Osteoblast (primary cell): ENCODE data around the gene TMEM240. TPM values are rescaled to one million over a fixed set of nuclear protein-coding genes. Genes with fewer than 3 reads are reported as not detected.

Source experiments
- DNase-seq: peaks from one replicate; pipeline ENCODE4 v3.0.0; 2011; ENCODE audit warnings: low spot score, mixed read lengths; ENCODE audit not compliant: insufficient read length; ENCODE audit errors: missing footprints
- H2AFZ ChIP-seq: 2 replicates; pipeline ENCODE4 v1.6.0; 2011; ENCODE audit warnings: mild to moderate bottlenecking, low read length
- H3K27ac ChIP-seq: 2 replicates; pipeline ENCODE4 v1.5.1; 2011; ENCODE audit warnings: mild to moderate bottlenecking, low read depth, low read length, moderate library complexity
- H3K27me3 ChIP-seq: 2 replicates; pipeline ENCODE4 v1.6.0; 2012; ENCODE audit warnings: mild to moderate bottlenecking, control low read depth, inconsistent platforms, low read length, moderate library complexity; ENCODE audit not compliant: insufficient read depth
- H3K36me3 ChIP-seq: 2 replicates; pipeline ENCODE4 v1.5.1; 2011; ENCODE audit warnings: mild to moderate bottlenecking, low read length, control low read depth, moderate library complexity; ENCODE audit not compliant: insufficient read depth
- H3K4me1 ChIP-seq: 2 replicates; pipeline ENCODE4 v1.5.1; 2011; ENCODE audit warnings: mild to moderate bottlenecking, low read length, control low read depth, moderate library complexity; ENCODE audit not compliant: insufficient read depth
- H3K4me2 ChIP-seq: 2 replicates; pipeline ENCODE4 v1.6.0; 2011; ENCODE audit warnings: mild to moderate bottlenecking, low read length; ENCODE audit not compliant: insufficient read depth
- H3K4me3 ChIP-seq: fragments of 200-600 bp; sonication (generic); 3 replicates; pipeline ENCODE4 v1.5.1; 2012; ENCODE audit warnings: mild to moderate bottlenecking, low read length, inconsistent platforms; ENCODE audit not compliant: insufficient read depth
- H3K79me2 ChIP-seq: 2 replicates; pipeline ENCODE4 v1.6.0; 2012; ENCODE audit warnings: mild to moderate bottlenecking, low read length, control low read depth, inconsistent platforms; ENCODE audit not compliant: insufficient read depth
- H3K9me3 ChIP-seq: 2 replicates; pipeline ENCODE4 v1.5.1; 2011; ENCODE audit warnings: low read depth, low read length, control low read depth
- H4K20me1 ChIP-seq: 2 replicates; pipeline ENCODE4 v1.6.0; 2012; ENCODE audit warnings: mild to moderate bottlenecking, low read length, control low read depth; ENCODE audit not compliant: insufficient read depth
- total RNA-seq: library from RNA; depleted of rRNA; stranded (reverse); fragments of >200 nt; gene quantifications from 2 replicates; pipeline ENCODE4 v1.2.3, GENCODE V29; 2012
- TF ChIP-seq, protein P1 (sequence below): IDR thresholded peaks from 2 replicates; pipeline ENCODE4 v1.5.1; 2011; ENCODE audit warnings: mild to moderate bottlenecking, low read depth, low read length, moderate library complexity; ENCODE audit errors: extremely low read depth

Gene TMEM240
- total RNA-seq, 1 donor = 1.8 TPM

DNA sequence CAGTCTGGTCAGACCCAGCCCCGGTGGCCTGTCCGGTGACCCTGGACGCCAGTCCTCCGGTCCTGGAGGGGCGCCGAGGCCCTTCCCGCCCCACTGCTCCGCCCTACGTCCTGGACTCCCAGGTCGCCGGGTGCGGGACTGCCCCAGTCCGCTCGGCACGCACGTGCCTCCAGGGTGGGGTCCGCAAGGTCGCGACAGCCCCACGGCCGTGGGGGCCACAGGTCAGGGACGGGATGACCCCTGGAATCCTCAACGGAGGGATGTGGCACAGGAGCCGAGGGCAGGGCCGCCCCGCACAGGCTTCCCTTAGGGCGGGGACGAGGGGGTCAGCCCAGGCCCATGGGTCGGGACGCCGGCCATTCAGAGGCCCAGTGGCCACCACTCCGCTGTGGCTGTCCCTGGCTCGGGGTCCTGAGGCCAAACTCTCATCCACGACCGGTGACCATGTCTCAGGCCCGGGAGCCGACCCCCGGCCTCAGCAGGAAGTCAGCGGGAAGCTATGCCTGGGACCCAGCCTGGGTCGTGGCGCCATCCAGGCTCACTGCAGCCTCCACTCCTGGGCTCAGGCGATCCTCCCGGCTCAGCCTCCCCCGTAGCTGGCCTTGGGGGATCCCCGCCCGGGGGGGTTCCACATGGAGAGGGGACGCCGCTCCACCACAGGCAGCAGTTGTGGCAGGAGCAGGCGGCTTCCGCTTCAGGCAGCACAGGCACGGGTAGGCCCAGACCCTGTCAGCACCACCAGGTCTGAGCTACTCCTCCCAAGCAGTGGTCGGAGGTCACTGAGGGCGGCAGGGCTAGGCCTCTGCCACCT, 599 bp upstream of the TMEM240 start:
- no peak overlapping the region for H2AFZ ChIP-seq
- no peaks in the 10 kb centered on the region for H3K27me3 ChIP-seq
- peaks cover 16% of the 10 kb centered on the region for H4K20me1 ChIP-seq
- H3K79me2 ChIP-seq = peaks cover 21% of the 10 kb centered on the region
- no peak overlapping the region for H3K27ac ChIP-seq
- no peaks in the 10 kb centered on the region for H3K9me3 ChIP-seq
- no peaks in the 10 kb centered on the region for H3K4me1 ChIP-seq
- peak overlapping the region; percentile 72 for H3K4me3 ChIP-seq
- peak overlapping the region; percentile 70 for H3K4me2 ChIP-seq
- TF ChIP-seq, protein P1, sequence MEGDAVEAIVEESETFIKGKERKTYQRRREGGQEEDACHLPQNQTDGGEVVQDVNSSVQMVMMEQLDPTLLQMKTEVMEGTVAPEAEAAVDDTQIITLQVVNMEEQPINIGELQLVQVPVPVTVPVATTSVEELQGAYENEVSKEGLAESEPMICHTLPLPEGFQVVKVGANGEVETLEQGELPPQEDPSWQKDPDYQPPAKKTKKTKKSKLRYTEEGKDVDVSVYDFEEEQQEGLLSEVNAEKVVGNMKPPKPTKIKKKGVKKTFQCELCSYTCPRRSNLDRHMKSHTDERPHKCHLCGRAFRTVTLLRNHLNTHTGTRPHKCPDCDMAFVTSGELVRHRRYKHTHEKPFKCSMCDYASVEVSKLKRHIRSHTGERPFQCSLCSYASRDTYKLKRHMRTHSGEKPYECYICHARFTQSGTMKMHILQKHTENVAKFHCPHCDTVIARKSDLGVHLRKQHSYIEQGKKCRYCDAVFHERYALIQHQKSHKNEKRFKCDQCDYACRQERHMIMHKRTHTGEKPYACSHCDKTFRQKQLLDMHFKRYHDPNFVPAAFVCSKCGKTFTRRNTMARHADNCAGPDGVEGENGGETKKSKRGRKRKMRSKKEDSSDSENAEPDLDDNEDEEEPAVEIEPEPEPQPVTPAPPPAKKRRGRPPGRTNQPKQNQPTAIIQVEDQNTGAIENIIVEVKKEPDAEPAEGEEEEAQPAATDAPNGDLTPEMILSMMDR = no peak
- DNase-seq = peak; percentile 85
- H3K36me3 ChIP-seq = peaks cover 21% of the 10 kb centered on the region

DNA sequence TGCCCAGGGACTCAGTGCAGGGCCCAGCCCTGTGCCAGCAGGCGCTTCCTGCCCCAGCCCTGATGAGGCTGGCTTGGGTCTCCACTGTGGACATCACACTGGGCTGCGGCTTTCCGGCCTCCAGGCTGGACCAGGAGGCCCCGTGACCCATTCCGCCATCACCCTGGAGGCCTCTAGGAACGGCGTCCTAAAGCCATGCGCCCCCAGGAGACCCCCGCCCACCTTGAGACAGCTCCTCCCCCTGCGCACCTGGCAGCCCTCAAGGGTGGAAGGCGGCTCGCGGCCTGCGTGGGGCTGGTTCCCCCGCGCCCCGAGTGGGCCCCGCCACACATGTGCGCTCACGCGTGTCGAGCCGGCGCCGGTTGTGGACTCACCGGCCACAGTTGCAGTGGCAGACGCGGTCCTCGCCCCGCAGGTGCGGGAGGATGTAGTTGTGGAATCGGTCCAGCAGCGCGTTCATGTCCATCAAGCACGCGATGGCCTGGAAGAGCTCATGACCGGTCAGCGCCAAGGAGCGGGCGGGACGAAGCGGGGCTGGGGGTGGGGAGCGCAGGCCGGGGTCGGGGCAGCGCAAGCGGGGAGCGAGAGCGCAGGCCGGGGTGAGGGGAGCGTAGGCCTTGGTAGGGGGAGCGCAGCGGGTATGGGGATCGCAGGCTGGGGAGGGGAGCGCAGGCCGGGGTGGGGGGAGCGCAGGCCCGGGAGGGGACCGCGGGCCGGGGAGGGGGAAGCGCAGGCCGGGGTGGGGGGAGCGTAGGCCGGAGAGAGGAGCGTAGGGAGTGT, 924 bp downstream of the TMEM240 start:
- H3K36me3 ChIP-seq = peaks cover 21% of the 10 kb centered on the region
- H2AFZ ChIP-seq = no peak overlapping the region
- H3K79me2 ChIP-seq = peaks cover 21% of the 10 kb centered on the region
- peak overlapping the region; percentile 72 for H3K4me3 ChIP-seq
- TF ChIP-seq, protein P1 = no peak
- H3K4me2 ChIP-seq = peak overlapping the region; percentile 78
- no peak overlapping the region for H3K27ac ChIP-seq
- H4K20me1 ChIP-seq = peaks cover 16% of the 10 kb centered on the region
- no peaks in the 10 kb centered on the region for H3K9me3 ChIP-seq
- no peaks in the 10 kb centered on the region for H3K27me3 ChIP-seq
- no peaks in the 10 kb centered on the region for H3K4me1 ChIP-seq
- DNase-seq = peak; percentile 99

DNA sequence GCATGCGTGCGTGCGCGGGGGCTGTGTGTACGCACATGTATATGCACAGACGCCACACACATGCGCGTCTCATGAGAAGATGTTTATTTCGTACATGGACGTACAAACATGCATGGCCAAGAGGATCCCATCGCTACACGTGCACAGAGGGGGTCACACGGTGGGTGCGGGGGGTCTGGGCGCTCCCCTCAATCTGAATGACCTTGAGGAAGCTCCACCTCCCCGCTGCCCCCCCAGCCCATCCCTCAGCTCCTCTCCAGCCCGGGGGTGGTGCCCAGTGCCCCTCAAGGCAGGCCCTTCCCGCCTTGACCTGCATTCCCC, 1.5 kb downstream of the TMEM240 start:
- Histone ChIP-seq H3K27me3 (no peaks in the 10 kb centered on the region), H3K4me1 (no peaks in the 10 kb centered on the region), H3K4me3 (peak overlapping the region; percentile 72), H3K79me2 (peaks cover 21% of the 10 kb centered on the region), H4K20me1 (peaks cover 16% of the 10 kb centered on the region), H3K27ac (no peak overlapping the region), H3K9me3 (no peaks in the 10 kb centered on the region), H3K4me2 (peak overlapping the region; percentile 78), H2AFZ (no peak overlapping the region), H3K36me3 (peaks cover 21% of the 10 kb centered on the region)
- TF ChIP-seq, protein P1 = no peak
- no peak for DNase-seq

DNA sequence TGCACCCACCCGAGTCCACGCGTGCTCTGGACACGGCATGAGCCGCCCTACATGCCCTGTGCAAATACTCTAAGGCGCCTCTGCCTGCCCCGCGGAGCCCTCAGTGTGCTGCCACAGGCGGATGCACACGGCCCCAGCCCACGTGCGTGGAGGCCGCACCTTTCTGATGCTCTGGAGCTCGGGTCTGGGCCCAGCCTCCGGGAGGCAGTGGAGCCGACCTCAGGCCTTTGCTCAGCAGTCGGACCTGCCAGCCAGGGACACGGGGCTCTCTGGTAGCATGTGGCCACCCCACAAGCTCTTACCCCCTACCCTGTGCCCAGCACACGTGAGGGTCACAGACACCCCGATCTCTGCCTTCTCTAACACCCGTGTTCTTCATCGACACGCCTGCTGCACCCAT, 2.1 kb downstream of the TMEM240 start:
- TF ChIP-seq, protein P1 = no peak
- H3K4me2 ChIP-seq = peak overlapping the region; percentile 78

More for the DNA sequence above, 2.1 kb downstream of the TMEM240 start:
- H3K27me3 ChIP-seq = no peaks in the 10 kb centered on the region
- H3K4me1 ChIP-seq = no peaks in the 10 kb centered on the region
- peaks cover 21% of the 10 kb centered on the region for H3K36me3 ChIP-seq
- no peaks in the 10 kb centered on the region for H3K9me3 ChIP-seq
- no peak overlapping the region for H2AFZ ChIP-seq
- peaks cover 21% of the 10 kb centered on the region for H3K79me2 ChIP-seq
- H3K27ac ChIP-seq = no peak overlapping the region
- H3K4me3 ChIP-seq = no peak overlapping the region
- peaks cover 16% of the 10 kb centered on the region for H4K20me1 ChIP-seq
- DNase-seq = peak; percentile 74
